Upper lobe of left lung (tissue), 6 donors: Measurements from ENCODE around the gene ACAP3. TPM values are rescaled to one million over a fixed set of nuclear protein-coding genes. Genes with fewer than 3 reads are reported as not detected.

Experiments
- ATAC-seq, 2 donors: fragments of 200-7000 bp; cut with Tn5 transposase; one replicate each; pipeline ENCODE4 v1.9.1; 2022; ENCODE audit warnings: mild to moderate bottlenecking in 2 of 2, moderate library complexity in 2 of 2; ENCODE audit not compliant: low FRiP score in 2 of 2
- DNase-seq, 2 donors: peaks; one replicate each; pipeline ENCODE4 v3.0.0-alpha.2; 2019 to 2020
- H3K27ac ChIP-seq, 4 donors: fragments of 200-600 bp; sonication (generic); one replicate each; pipeline ENCODE4 v1.5.1; 2016 to 2019
- H3K27me3 ChIP-seq, 4 donors: fragments of 200-600 bp; sonication (generic); one replicate each; pipeline ENCODE4 v1.5.1; 2017 to 2019
- H3K36me3 ChIP-seq, 4 donors: fragments of 200-600 bp; sonication (generic); one replicate each; pipeline ENCODE4 v1.5.1; 2016 to 2019
- H3K4me1 ChIP-seq, 4 donors: fragments of 200-600 bp; sonication (generic); one replicate each; pipeline ENCODE4 v1.5.1; 2018 to 2019
- H3K4me3 ChIP-seq, 4 donors: fragments of 200-600 bp; sonication (generic); one replicate each; pipeline ENCODE4 v1.5.1; 2017 to 2019; ENCODE audit warnings: mild to moderate bottlenecking in 2 of 4, moderate library complexity in 1 of 4
- H3K9me3 ChIP-seq, 4 donors: fragments of 200-600 bp; sonication (generic); one replicate each; pipeline ENCODE4 v1.5.1; 2018 to 2019
- EP300 ChIP-seq, 4 donors: sonication (generic); formaldehyde crosslinking; IDR thresholded peaks; one replicate each; pipeline ENCODE4 v1.5.1; 2017; ENCODE audit warnings: antibody characterized with exemption in 4 of 4, control low read depth in 2 of 4
- POLR2A ChIP-seq, 4 donors: fragments of 450-650 bp; IDR thresholded peaks; one replicate each; pipeline ENCODE4 v1.5.1; 2016 to 2017; ENCODE audit warnings: antibody characterized with exemption in 4 of 4, mild to moderate bottlenecking in 2 of 4
- POLR2AphosphoS5 ChIP-seq, 2 donors: sonication (generic); formaldehyde crosslinking; IDR thresholded peaks; one replicate each; pipeline ENCODE4 v1.5.1; 2017; ENCODE audit warnings: antibody characterized with exemption in 2 of 2
- WGBS, 2 donors: methylation state at CpG; one replicate each; pipeline ENCODE4 v1.1.5; 2017 to 2018; 5-methylcytosine and 5-hydroxymethylcytosine counted together
- total RNA-seq, 6 donors: library from RNA; depleted of rRNA in 4 of 6; stranded (reverse); fragments of >200 nt in 4 of 6; gene quantifications; one replicate each; pipeline versions ENCODE4 v1.1.0 to v1.2.1, GENCODE V29; 2016 to 2021
- TF ChIP-seq, protein P1 (sequence below), 6 experiments: fragments of 450-650 bp in 4 of 6; fragments of 200-600 bp in 2 of 6; sonication (generic) in 2 of 6; IDR thresholded peaks; one replicate each; pipeline ENCODE4 v1.5.1; 2016 to 2019; ENCODE audit warnings: antibody characterized with exemption in 6 of 6
- donor health status: DM: no; HTN: no; CAD: no; lungs with moderate emphysema.
- donor health status: DM: no; HTN: yes; CAD: no; lungs with severe emphysema.

The ACAP3 gene
- total RNA-seq, 6 donors from 2014 or later, result 33.5 to 166 (median 60.1) TPM

DNA sequence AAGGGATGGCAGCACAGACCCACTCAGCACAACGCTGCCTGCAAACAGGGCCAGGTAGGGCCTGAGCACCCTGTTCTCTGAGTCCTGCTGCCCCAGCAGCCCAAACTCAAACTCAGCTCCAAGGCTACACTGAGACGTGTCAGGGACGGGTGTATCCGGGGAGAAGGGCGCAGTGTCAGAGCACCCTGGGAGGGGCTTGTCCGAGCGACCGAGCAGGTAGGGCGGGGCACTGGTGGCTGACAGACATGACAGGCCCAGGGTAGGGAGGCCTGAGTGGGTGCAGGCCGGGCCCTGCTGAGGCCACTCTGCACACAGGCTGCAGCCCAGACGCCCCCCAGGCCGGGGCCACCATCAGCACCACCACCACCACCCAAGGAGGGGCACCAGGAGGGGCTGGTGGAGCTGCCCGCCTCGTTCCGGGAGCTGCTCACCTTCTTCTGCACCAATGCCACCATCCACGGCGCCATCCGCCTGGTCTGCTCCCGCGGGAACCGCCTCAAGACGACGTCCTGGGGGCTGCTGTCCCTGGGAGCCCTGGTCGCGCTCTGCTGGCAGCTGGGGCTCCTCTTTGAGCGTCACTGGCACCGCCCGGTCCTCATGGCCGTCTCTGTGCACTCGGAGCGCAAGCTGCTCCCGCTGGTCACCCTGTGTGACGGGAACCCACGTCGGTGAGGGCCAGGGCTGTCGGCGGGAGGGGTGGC, 22.0 kb downstream of the ACAP3 start:
- no peak overlapping the region for H3K4me3 ChIP-seq
- no peaks in the 10 kb centered on the region for H3K9me3 ChIP-seq
- peak in 1 of 2 donors; percentile 13 for ATAC-seq
- no peaks in the 10 kb centered on the region for H3K36me3 ChIP-seq
- peak in 1 of 2 donors; percentile 79 for DNase-seq
- peaks cover 0 to 6% (median 2%) of the 10 kb centered on the region in 4 donors for H3K4me1 ChIP-seq
- peak in 1 of 4 donors; percentile 9 for TF ChIP-seq POLR2A (IDR thresholded peaks at IDR 0.05)
- TF ChIP-seq, protein P1, sequence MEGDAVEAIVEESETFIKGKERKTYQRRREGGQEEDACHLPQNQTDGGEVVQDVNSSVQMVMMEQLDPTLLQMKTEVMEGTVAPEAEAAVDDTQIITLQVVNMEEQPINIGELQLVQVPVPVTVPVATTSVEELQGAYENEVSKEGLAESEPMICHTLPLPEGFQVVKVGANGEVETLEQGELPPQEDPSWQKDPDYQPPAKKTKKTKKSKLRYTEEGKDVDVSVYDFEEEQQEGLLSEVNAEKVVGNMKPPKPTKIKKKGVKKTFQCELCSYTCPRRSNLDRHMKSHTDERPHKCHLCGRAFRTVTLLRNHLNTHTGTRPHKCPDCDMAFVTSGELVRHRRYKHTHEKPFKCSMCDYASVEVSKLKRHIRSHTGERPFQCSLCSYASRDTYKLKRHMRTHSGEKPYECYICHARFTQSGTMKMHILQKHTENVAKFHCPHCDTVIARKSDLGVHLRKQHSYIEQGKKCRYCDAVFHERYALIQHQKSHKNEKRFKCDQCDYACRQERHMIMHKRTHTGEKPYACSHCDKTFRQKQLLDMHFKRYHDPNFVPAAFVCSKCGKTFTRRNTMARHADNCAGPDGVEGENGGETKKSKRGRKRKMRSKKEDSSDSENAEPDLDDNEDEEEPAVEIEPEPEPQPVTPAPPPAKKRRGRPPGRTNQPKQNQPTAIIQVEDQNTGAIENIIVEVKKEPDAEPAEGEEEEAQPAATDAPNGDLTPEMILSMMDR (IDR thresholded peaks at IDR 0.05), result no peak
- no peak overlapping the region for H3K27ac ChIP-seq
- H3K27me3 ChIP-seq, result peaks cover 0 to 10% (median 0%) of the 10 kb centered on the region in 4 donors
- WGBS, 2 donors, result 63% methylated on average over 29 of the region's 37 CpGs; no CpG with 5 or more reads in 1 of the 2 donors

DNA sequence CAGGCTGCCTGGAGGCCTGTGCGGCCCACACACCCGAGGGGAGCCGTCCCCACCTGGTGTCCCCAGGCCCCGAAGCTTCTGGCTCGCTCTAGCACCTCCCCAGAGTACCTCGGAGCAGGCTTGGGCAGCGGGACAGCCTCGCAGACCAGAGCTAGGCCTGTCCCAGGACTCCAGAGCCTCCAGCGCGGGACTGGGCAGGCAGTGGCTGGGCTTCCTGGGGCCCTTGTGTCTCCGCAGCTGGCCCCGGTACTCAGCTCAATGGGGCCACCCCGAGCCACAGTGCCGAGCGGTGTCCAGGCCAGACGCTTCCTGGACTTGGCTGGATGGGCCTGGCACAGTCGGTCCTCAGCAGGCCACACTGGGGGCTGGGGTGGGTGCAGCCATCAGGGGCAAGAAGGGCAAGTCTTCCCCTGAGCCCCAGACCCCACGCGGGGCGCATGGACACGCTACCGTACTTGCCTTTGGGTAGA, 22.6 kb downstream of the ACAP3 start:
- Histone ChIP-seq H3K4me3 (no peak overlapping the region), H3K27ac (no peak overlapping the region), H3K27me3 (peaks cover 0 to 6% (median 0%) of the 10 kb centered on the region in 4 donors), H3K36me3 (no peaks in the 10 kb centered on the region), H3K4me1 (peaks cover 0 to 5% (median 2%) of the 10 kb centered on the region in 4 donors), H3K9me3 (no peaks in the 10 kb centered on the region)
- peak in 1 of 2 donors; percentile 74 for DNase-seq
- ATAC-seq, result no peak
- 75% methylated on average over 11 of the region's 22 CpGs; no CpG with 5 or more reads in 1 of the 2 donors for WGBS, 2 donors
- TF ChIP-seq POLR2A (IDR thresholded peaks at IDR 0.05), result no peak
- TF ChIP-seq, protein P1 (IDR thresholded peaks at IDR 0.05), result no peak
- no peak for TF ChIP-seq EP300 (IDR thresholded peaks at IDR 0.05)
- TF ChIP-seq POLR2AphosphoS5 (IDR thresholded peaks at IDR 0.05), result no peak

DNA sequence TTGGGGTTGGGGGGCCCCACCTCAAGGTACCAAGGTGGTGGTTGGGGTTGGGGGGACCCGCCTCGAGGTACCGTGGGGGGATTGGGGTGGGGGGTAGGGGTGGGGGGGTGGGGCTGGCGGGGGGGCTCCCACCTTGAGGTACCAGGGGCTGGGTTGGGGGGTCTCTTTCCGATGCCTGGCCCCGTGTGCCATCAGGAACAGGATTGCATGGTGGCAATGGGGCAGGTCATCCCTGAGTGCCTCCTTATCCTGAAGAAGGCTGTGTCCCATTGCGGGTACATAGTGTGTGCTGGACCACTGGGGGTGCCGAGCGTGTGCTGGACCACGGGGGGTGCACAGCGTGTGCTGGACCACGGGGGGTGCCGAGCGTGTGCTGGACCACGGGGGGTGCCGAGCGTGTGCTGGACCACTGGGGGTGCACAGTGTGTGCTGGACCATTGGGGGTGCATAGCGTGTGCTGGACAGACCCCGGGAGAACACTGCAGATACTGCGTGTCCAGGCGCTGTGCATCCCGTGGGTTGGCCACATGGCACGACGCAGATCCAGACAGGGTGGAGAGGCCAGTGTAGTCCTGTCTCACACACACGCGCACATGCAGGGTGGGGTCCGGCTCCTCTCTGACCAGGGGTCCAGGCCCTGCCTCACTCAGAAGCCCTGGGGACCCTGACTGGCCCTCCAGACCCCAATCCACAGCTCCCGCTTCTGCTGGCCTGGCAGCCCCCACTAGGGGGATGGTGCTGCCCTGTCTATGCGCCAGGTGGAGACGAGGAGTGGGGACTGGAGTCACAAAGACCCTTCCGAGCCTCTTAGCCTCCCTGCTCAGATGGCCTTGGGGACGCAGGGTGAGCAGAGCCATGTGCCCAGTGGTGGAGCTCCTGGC, 23.3 kb downstream of the ACAP3 start:
- WGBS, 2 donors, result 82 to 85% methylated on average over 10 to 14 of the region's 32 CpGs
- H3K4me3 ChIP-seq, result no peak overlapping the region
- TF ChIP-seq POLR2AphosphoS5 (IDR thresholded peaks at IDR 0.05) (no peak), EP300 (IDR thresholded peaks at IDR 0.05) (no peak), POLR2A (IDR thresholded peaks at IDR 0.05) (no peak)
- TF ChIP-seq, protein P1 (IDR thresholded peaks at IDR 0.05), result no peak
- H3K4me1 ChIP-seq, result peaks cover 0 to 5% (median 2%) of the 10 kb centered on the region in 4 donors
- peaks cover 0 to 6% (median 0%) of the 10 kb centered on the region in 4 donors for H3K27me3 ChIP-seq
- DNase-seq (peak in 1 of 2 donors; percentile 55), ATAC-seq (no peak)
- H3K36me3 ChIP-seq, result no peaks in the 10 kb centered on the region
- H3K27ac ChIP-seq, result no peak overlapping the region
- no peaks in the 10 kb centered on the region for H3K9me3 ChIP-seq

DNA sequence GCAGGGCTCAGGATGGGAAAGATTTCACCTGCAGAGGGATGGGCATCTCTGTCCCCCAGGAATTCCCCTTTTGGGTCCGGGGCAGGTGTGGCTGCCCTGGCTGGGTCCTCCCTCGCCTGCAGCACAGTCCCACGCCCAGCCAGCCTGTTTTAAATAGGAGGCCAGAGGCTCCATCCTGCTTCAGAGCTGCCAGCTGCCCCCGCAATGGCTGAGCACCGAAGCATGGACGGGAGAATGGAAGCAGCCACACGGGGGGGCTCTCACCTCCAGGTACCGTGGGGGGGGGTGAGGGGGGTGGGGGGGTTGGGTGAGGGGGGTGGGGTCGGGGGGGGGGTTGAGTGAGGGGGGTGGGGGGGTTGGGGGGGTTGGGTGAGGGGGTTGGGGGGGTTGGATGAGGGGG, 23.9 kb downstream of the ACAP3 start:
- H3K27ac ChIP-seq, result no peak overlapping the region
- WGBS, 2 donors, result 42% methylated on average over 4 of the region's 9 CpGs; no CpG with 5 or more reads in 1 of the 2 donors
- peaks cover 0 to 5% (median 2%) of the 10 kb centered on the region in 4 donors for H3K4me1 ChIP-seq
- DNase-seq, result peak in 1 of 2 donors; percentile 23
- ATAC-seq, result no peak
- H3K36me3 ChIP-seq, result no peaks in the 10 kb centered on the region
- peaks cover 0 to 6% (median 0%) of the 10 kb centered on the region in 4 donors for H3K27me3 ChIP-seq
- no peaks in the 10 kb centered on the region for H3K9me3 ChIP-seq
- TF ChIP-seq POLR2A (IDR thresholded peaks at IDR 0.05) (no peak), EP300 (IDR thresholded peaks at IDR 0.05) (no peak), POLR2AphosphoS5 (IDR thresholded peaks at IDR 0.05) (no peak)
- TF ChIP-seq, protein P1 (IDR thresholded peaks at IDR 0.05), result no peak
- H3K4me3 ChIP-seq, result no peak overlapping the region
